Liver (tissue), 9 donors: ENCODE data around the gene ADGRF5. TPM values are rescaled to one million over a fixed set of nuclear protein-coding genes. Genes with fewer than 3 reads are reported as not detected.

Source experiments
- DNase-seq: peaks from one replicate; pipeline ENCODE4 v3.0.0-alpha.2; 2017; ENCODE audit warnings: low spot score
- H3K27ac ChIP-seq, 2 donors: one replicate each; pipeline ENCODE4 v1.7.0; 2013; ENCODE audit warnings: inconsistent platforms in 2 of 2, low read length in 2 of 2, control low read depth in 1 of 2, low read depth in 1 of 2, mild to moderate bottlenecking in 1 of 2
- H3K27me3 ChIP-seq, 4 donors: one replicate each; pipeline versions ENCODE4 v1.6.1 to v1.7.0; 2013; ENCODE audit warnings: low read length in 3 of 4, inconsistent platforms in 1 of 4, mild to moderate bottlenecking in 1 of 4, moderate library complexity in 1 of 4; ENCODE audit not compliant: control insufficient read depth in 4 of 4, insufficient read depth in 4 of 4
- H3K36me3 ChIP-seq, 4 donors: one replicate each; pipeline versions ENCODE4 v1.6.1 to v1.7.0; 2013; ENCODE audit warnings: low read length in 3 of 4, mild to moderate bottlenecking in 3 of 4, low read depth in 1 of 4, moderate library complexity in 1 of 4; ENCODE audit not compliant: control insufficient read depth in 4 of 4, insufficient read depth in 3 of 4
- H3K4me1 ChIP-seq, 4 donors: one replicate each; pipeline versions ENCODE4 v1.6.1 to v1.7.0; 2013; ENCODE audit warnings: low read length in 3 of 4, mild to moderate bottlenecking in 3 of 4, moderate library complexity in 1 of 4; ENCODE audit not compliant: control insufficient read depth in 4 of 4, insufficient read depth in 4 of 4
- H3K4me3 ChIP-seq, 3 donors: one replicate each; pipeline versions ENCODE4 v1.6.1 to v1.7.0; 2013; ENCODE audit warnings: low read length in 3 of 3, control low read depth in 1 of 3, low read depth in 1 of 3, mild to moderate bottlenecking in 1 of 3
- H3K9ac ChIP-seq, 2 donors: one replicate each; pipeline ENCODE4 v1.7.0; 2013; ENCODE audit warnings: low read length in 2 of 2, mild to moderate bottlenecking in 2 of 2, moderate library complexity in 2 of 2, control low read depth in 1 of 2, low read depth in 1 of 2
- H3K9me3 ChIP-seq, 4 donors: one replicate each; pipeline versions ENCODE4 v1.6.1 to v1.7.0; 2013; ENCODE audit warnings: low read length in 3 of 4; ENCODE audit not compliant: control insufficient read depth in 4 of 4
- CTCF ChIP-seq: fragments of 150-350 bp; IDR thresholded peaks from 2 replicates; pipeline ENCODE4 v1.5.1; 2017; ENCODE audit warnings: improper control_type of control experiment, low read depth, low read length; ENCODE audit not compliant: missing input control
- EGR1 ChIP-seq, 2 donors: IDR thresholded peaks; 2 replicates each; pipeline ENCODE4 v1.6.1; 2016 to 2018; ENCODE audit warnings: antibody characterized with exemption in 2 of 2, low read depth in 2 of 2
- FOXA2 ChIP-seq: IDR thresholded peaks from 2 replicates; pipeline ENCODE4 v1.6.1; 2016; ENCODE audit warnings: antibody characterized with exemption
- GABPA ChIP-seq, 2 donors: IDR thresholded peaks in 1 of 2; conservative IDR thresholded peaks in 1 of 2; 2 replicates each; pipeline ENCODE4 v1.6.1; 2016; ENCODE audit warnings: antibody characterized with exemption in 2 of 2, mild to moderate bottlenecking in 1 of 2, moderate library complexity in 1 of 2
- HNF4G ChIP-seq: IDR thresholded peaks from 2 replicates; pipeline ENCODE4 v1.6.1; 2016; ENCODE audit warnings: antibody characterized with exemption
- JUND ChIP-seq, 2 donors: IDR thresholded peaks; 2 replicates each; pipeline ENCODE4 v1.6.1; 2016; ENCODE audit warnings: antibody characterized with exemption in 2 of 2
- MAX ChIP-seq: IDR thresholded peaks from 2 replicates; pipeline ENCODE4 v1.6.1; 2016; ENCODE audit warnings: antibody characterized with exemption
- NR2F2 ChIP-seq: IDR thresholded peaks from 2 replicates; pipeline ENCODE4 v1.6.1; 2016; ENCODE audit warnings: antibody characterized with exemption
- RAD21 ChIP-seq, 2 donors: IDR thresholded peaks; 2 replicates each; pipeline ENCODE4 v1.6.1; 2016; ENCODE audit warnings: antibody characterized with exemption in 2 of 2, mild to moderate bottlenecking in 2 of 2
- RXRA ChIP-seq, 2 donors: IDR thresholded peaks; 2 replicates each; pipeline ENCODE4 v1.6.1; 2017 to 2018; ENCODE audit warnings: antibody characterized with exemption in 2 of 2, mild to moderate bottlenecking in 1 of 2
- SP1 ChIP-seq: IDR thresholded peaks from 2 replicates; pipeline ENCODE4 v1.6.1; 2018; ENCODE audit warnings: antibody characterized with exemption, mild to moderate bottlenecking
- TAF1 ChIP-seq: conservative IDR thresholded peaks from 2 replicates; pipeline ENCODE4 v1.6.1; 2016; ENCODE audit warnings: antibody characterized with exemption, mild to moderate bottlenecking
- WGBS: extraction: QIAGEN DNeasy Blood & Tissue Kit; methylation state at CpG from one replicate; pipeline ENCODE4 v1.1.7; 2013; 5-methylcytosine and 5-hydroxymethylcytosine counted together
- polyA plus RNA-seq, 2 donors: library from polyadenylated mRNA; stranded (reverse) in 1 of 2; unstranded in 1 of 2; fragments of 200-250 nt in 1 of 2; fragments of >200 nt in 1 of 2; fragmentation: Nextera tagmentation in 1 of 2; extraction: Ambion mirVana in 1 of 2; gene quantifications; one replicate each; pipeline versions ENCODE4 v1.2.1 to v1.2.3, GENCODE V29; 2013 to 2015
- total RNA-seq, 2 donors: library from RNA; depleted of rRNA; stranded (reverse); fragments of >200 nt; gene quantifications; one replicate each; pipeline ENCODE4 v1.2.3, GENCODE V29; 2014
- TF ChIP-seq, protein P1 (sequence below): IDR thresholded peaks from 2 replicates; pipeline ENCODE4 v1.6.1; 2016; ENCODE audit warnings: antibody characterized with exemption
- donor health status: healthy.
- donor health status: healthy.
- donor health status: healthy.
- donor health status: healthy.
- donor health status: healthy.

ADGRF5 gene
- total and polyA plus RNA-seq, 4 donors: 4.9 to 19.9 (median 7.4) TPM

DNA sequence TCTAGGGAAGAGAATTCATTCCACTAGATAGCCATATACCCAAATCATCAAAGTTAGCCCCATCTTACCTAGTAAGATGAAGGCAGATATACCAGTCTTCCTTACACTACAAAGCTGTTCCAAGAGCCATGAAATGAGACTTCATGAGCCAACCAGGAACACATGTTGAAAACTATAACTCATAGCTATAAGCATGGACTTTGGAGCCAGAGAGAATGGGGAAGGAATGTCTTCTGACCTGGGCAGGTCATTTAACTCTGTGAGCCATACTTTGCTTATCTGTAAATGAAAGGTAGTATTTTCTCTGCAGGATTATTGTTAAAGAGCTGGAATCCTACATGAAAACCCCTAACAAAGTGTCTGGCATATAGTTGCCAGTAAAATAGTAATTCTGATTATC lies 27.3 kb downstream of the ADGRF5 start:
- Histone ChIP-seq H3K27ac (no peak overlapping the region), H3K4me3 (no peak overlapping the region), H3K36me3 (no peaks in the 10 kb centered on the region), H3K9me3 (no peaks in the 10 kb centered on the region), H3K9ac (no peak overlapping the region), H3K27me3 (peaks cover 0 to 3% (median 0%) of the 10 kb centered on the region in 4 donors), H3K4me1 (no peaks in the 10 kb centered on the region)
- no peak for TF ChIP-seq TAF1
- TF ChIP-seq RAD21 (IDR thresholded peaks at IDR 0.05): no peak
- no peak for TF ChIP-seq EGR1 (IDR thresholded peaks at IDR 0.05; ENCODE audit: low read depth in 2 of 2)
- no peak for DNase-seq

GRCh38 chr6:46893648-46894047 lies 28.1 kb downstream of the ADGRF5 start:
- Histone ChIP-seq H3K27me3 (peaks cover 0 to 3% (median 0%) of the 10 kb centered on the region in 4 donors), H3K27ac (no peak overlapping the region), H3K36me3 (no peaks in the 10 kb centered on the region), H3K9me3 (no peaks in the 10 kb centered on the region), H3K4me1 (no peaks in the 10 kb centered on the region), H3K4me3 (no peak overlapping the region), H3K9ac (no peak overlapping the region)
- 51% methylated on average over 1 of the region's 1 CpG for WGBS
- no peak for DNase-seq
- no peak for TF ChIP-seq NR2F2
- TF ChIP-seq RXRA (IDR thresholded peaks at IDR 0.05): no peak
- TF ChIP-seq CTCF: no peak

- TF ChIP-seq FOXA2 (no peak), MAX (no peak), JUND (IDR thresholded peaks at IDR 0.05) (no peak)
- no peak for DNase-seq
- Histone ChIP-seq H3K4me3 (no peak overlapping the region), H3K27ac (no peak overlapping the region), H3K27me3 (peaks cover 0 to 3% (median 0%) of the 10 kb centered on the region in 4 donors), H3K4me1 (no peaks in the 10 kb centered on the region), H3K36me3 (no peaks in the 10 kb centered on the region), H3K9me3 (no peaks in the 10 kb centered on the region), H3K9ac (no peak overlapping the region)
- WGBS: 40% methylated on average over 4 of the region's 4 CpGs
Measured at GRCh38 chr6:46891252-46891795, 30.4 kb downstream of the ADGRF5 start.

GRCh38 chr6:46888578-46888977 lies 33.2 kb downstream of the ADGRF5 start:
- H3K27ac ChIP-seq: no peak overlapping the region

More at GRCh38 chr6:46888578-46888977, 33.2 kb downstream of the ADGRF5 start:
- no peak for DNase-seq
- H3K9me3 ChIP-seq: no peaks in the 10 kb centered on the region
- TF ChIP-seq RXRA (IDR thresholded peaks at IDR 0.05): no peak
- TF ChIP-seq GABPA (IDR thresholded peaks at IDR 0.05 in 1 of 2, conservative IDR thresholded peaks at IDR 0.05 in 1 of 2): no peak
- TF ChIP-seq CTCF: no peak
- TF ChIP-seq, protein P1, sequence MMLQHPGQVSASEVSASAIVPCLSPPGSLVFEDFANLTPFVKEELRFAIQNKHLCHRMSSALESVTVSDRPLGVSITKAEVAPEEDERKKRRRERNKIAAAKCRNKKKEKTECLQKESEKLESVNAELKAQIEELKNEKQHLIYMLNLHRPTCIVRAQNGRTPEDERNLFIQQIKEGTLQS: no peak
- TF ChIP-seq TAF1: no peak
- no peak for TF ChIP-seq SP1
- TF ChIP-seq HNF4G: no peak
- no peak for TF ChIP-seq RAD21 (IDR thresholded peaks at IDR 0.05)
- TF ChIP-seq FOXA2: no peak
- no peak overlapping the region for H3K9ac ChIP-seq
- H3K36me3 ChIP-seq: no peaks in the 10 kb centered on the region
- 93% methylated on average over 4 of the region's 4 CpGs for WGBS
- H3K4me3 ChIP-seq: no peak overlapping the region
- H3K27me3 ChIP-seq: peaks cover 0 to 3% (median 0%) of the 10 kb centered on the region in 4 donors
- no peaks in the 10 kb centered on the region for H3K4me1 ChIP-seq
